ENCODE measurements around the gene C11orf97. TPM values are rescaled to one million over a fixed set of nuclear protein-coding genes. Genes with fewer than 3 reads are reported as not detected.

The C11orf97 gene
- total RNA-seq, 2 experiments from 2014 or later = not detected

DNA sequence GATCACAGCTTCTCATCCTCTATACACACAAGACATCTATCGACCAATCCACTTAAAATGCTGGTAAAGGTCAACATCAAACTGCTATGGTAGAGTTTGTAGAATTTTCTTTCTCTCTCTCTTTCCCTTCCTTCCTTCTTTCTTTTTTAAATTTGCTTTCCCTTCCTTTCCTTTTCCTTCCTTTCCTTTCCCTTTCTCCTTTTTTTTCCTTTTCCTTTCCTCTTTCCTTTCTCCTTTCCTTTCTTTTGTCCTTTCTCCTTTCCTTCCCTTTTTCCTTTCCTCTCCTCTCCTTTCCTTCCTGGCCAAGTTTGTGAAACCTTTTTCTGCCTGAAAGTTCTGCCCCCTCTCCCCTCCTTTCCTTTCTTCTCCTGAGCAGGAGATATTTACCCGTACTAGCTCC lies 3.1 kb downstream of the C11orf97 start:
- Mint-ChIP-seq H3K9me3 (no peaks in the 10 kb centered on the region), H3K36me3 (no peaks in the 10 kb centered on the region), H3K4me1 (peaks cover 11% of the 10 kb centered on the region), H3K4me3 (no peak overlapping the region), H3K27ac (no peak overlapping the region), H3K27me3 (peaks cover 23% of the 10 kb centered on the region)
- DNase-seq = no peak

DNA sequence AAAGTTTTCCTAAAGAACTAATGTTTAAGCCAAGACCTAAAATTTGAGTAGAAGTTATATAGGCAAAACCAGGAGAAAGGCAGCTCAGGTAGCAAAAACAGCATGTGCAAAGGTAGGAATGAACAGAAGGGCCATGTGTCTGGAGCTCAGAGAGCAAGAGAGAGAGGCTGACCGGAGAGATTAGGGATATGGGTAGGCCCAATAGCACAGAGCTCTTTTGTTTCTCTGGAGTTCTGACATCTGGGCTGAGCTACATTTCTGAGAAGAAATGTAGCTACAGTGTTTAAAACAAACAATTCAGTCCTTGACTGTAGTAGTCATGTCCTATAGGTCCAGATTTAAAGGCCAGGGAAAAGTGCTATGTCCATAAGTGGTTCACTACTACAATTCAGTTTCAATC lies 4.5 kb downstream of the C11orf97 start:
- Mint-ChIP-seq H3K36me3 (no peaks in the 10 kb centered on the region), H3K9me3 (no peaks in the 10 kb centered on the region)

DNA sequence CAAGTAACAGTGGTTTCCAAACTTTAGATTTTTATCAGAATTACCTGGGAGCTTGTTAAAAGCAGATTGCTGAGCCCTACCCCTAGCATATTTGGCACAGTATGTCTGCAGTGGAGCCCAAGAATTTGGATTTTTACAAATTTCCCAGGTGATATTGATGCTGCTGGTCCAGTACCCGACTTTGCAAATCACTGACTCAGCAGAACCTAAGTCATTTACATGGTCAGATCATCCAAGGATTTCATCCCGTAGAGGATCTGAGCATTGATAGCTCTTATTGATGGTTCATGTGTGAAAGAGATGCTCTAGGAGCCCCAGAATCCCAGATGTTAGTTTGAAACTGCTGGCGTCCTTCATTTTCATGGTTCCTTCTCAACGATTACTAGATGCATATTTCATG lies 6.0 kb downstream of the C11orf97 start:
- no peaks in the 10 kb centered on the region for H3K9me3 Mint-ChIP-seq
- H3K27me3 Mint-ChIP-seq = peaks cover 12% of the 10 kb centered on the region
- DNase-seq = no peak
- H3K4me1 Mint-ChIP-seq = peaks cover under 1% of the 10 kb centered on the region
- H3K36me3 Mint-ChIP-seq = no peaks in the 10 kb centered on the region
- H3K4me3 Mint-ChIP-seq = no peak overlapping the region
- H3K27ac Mint-ChIP-seq = no peak overlapping the region

More for the DNA sequence above, 4.5 kb downstream of the C11orf97 start:
- Mint-ChIP-seq H3K27me3 (peaks cover 14% of the 10 kb centered on the region), H3K4me1 (peaks cover 11% of the 10 kb centered on the region), H3K27ac (no peak overlapping the region), H3K4me3 (no peak overlapping the region)
- DNase-seq = no peak

DNA sequence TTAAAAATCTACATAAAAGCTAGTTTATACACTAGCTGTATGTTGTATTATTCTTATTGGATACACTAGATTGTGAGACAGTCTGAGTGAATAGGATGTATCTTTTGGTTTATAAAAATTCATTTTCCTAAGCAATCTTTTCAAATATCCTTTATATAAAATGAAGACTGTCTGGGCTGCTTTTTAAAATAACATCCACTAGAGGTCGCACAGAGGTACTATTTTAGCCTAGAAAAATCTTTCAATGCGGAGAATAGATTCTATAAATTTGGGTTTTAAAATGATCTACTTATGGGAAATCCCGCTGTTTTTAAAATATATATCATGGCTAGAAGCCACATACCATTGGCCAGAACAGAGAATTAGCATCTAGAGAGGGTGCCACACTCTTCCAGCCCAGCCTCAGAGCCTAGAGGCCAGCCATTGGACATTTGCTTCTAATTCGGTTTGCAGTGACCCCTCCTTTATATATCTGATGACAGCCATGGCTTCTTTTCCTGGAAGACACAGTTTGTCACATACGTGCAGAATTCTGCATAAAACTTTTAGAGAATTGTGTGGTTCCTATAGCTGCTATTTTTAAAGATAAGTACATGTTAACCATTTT lies 7.3 kb downstream of the C11orf97 start:
- no peaks in the 10 kb centered on the region for H3K4me1 Mint-ChIP-seq
- H3K27ac Mint-ChIP-seq = no peak overlapping the region
- DNase-seq = no peak
- H3K9me3 Mint-ChIP-seq = no peaks in the 10 kb centered on the region
- H3K4me3 Mint-ChIP-seq = no peak overlapping the region
- peaks cover 22% of the 10 kb centered on the region for H3K27me3 Mint-ChIP-seq
- no peaks in the 10 kb centered on the region for H3K36me3 Mint-ChIP-seq

DNA sequence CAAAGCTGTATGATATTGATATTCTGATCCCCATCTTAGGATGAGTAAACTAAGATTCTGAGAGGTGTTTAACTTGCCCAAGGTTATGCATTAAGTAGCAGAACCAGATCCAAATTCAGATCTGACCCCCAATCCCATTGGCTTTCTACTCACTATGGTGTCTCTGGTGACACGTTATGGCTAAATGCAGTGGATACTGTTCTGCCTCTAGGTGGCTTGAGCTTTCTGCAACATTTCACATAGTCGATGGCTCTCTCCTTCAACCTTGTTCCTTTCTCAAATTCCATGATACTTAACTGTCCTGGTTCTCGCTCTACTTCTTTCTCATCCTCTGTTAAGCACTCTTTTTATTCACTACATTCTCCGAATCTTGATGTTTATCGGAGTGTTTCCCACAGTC lies 9.4 kb downstream of the C11orf97 start:
- Mint-ChIP-seq H3K4me3 (no peak overlapping the region), H3K4me1 (no peaks in the 10 kb centered on the region), H3K36me3 (no peaks in the 10 kb centered on the region), H3K9me3 (no peaks in the 10 kb centered on the region), H3K27ac (no peak overlapping the region), H3K27me3 (peaks cover 20% of the 10 kb centered on the region)
- no peak for DNase-seq

DNA sequence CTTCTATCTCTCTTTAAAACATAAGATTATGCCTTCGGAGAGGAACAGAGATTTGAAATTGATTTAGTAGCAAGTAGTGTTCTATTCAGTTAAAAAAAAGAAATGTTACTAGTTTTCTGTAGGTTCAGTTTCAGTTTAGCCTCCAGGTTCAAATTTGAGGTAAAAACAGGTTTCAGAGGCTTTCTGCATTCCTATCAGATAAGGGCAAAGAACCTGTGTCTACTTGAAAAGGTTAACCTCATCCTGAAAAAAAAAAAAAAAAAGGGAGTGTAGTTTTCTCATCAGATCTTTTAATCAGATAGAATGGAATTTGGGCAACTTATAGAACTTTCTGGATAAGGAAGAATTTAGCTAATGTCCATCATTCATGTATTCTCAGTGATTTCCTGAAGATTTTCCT lies 12.1 kb downstream of the C11orf97 start:
- H3K36me3 Mint-ChIP-seq = no peaks in the 10 kb centered on the region

DNA sequence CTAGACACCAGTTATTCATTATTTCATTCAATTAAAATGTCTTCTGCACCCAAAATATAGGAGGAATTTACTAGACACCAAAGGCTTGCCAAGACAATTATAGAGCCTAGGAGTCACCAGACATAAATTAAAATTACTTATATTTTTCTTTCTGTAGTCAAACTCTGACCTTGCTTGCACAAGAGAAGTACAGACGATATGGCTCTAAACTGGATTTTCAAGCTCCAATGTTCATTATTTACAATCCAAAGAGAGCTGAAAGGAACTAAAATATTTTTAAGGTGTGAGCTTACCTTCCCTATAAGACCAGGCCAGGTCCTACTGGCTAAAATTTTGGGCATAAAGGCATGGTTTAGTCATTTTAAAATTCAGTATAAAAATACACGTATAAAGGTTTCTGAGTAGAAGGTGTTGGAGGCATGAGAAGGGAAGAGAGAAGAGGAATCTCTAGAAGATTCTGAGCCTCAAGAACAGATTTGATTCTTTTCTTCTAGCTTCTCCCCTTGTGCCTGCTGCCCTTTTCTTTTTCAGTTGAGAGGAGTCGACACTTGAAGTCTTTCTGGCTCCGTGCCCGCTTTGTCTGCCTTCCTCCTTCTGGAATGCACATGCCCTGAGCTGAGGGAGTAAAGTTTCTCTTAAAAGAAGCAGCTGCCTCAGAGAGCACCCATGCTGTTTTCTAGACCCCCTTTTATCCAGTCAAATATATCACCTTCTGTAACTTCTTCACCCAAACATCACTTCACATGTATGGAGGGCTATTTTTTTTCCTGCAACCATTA lies 13.5 kb downstream of the C11orf97 start:
- H3K9me3 Mint-ChIP-seq = no peaks in the 10 kb centered on the region

More for the DNA sequence above, 12.1 kb downstream of the C11orf97 start:
- no peaks in the 10 kb centered on the region for H3K9me3 Mint-ChIP-seq
- no peak for DNase-seq
- no peak overlapping the region for H3K27ac Mint-ChIP-seq
- no peaks in the 10 kb centered on the region for H3K4me1 Mint-ChIP-seq
- H3K27me3 Mint-ChIP-seq = peaks cover 28% of the 10 kb centered on the region
- H3K4me3 Mint-ChIP-seq = no peak overlapping the region

DNA sequence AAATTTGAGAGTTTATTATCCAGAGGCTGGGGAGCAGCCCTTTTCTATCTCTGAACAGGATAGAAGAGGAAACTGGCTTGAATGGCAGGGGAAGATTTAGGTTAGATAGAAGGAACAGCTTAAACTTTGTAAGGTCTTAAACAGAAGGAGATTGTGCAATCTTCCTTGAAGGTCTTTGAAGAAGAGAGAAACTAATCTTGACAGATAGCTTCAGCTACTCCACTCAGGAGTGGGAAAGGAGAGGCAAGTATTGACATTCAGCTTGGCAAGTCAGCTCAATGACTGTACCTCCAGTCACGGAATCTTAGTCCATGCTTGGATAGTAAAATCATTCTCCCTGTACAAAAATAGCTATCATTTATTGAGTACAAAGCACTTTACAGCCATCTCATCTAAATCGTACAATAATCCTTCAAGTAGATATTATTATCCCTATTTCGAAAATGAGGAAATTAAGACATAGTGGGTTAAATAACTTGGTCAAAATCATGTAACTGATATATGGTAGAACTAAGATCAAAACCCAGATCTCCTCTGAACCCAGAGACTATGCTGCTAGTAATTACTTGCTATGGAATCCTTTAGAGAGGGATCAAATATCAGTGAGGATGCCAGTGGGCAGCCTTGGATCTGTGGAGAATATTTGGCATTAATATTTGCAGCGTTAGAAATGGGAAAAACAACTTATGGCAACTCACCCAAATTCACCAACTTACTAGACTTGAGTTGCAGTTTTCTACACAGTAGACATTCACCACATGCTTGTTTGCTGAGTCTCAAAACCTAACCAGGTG lies 14.6 kb downstream of the C11orf97 start:
- Mint-ChIP-seq H3K36me3 (no peaks in the 10 kb centered on the region), H3K27me3 (peaks cover 40% of the 10 kb centered on the region), H3K4me3 (no peak overlapping the region), H3K4me1 (no peaks in the 10 kb centered on the region), H3K27ac (no peak overlapping the region), H3K9me3 (no peaks in the 10 kb centered on the region)
- no peak for DNase-seq

More for the DNA sequence above, 13.5 kb downstream of the C11orf97 start:
- peaks cover 31% of the 10 kb centered on the region for H3K27me3 Mint-ChIP-seq
- H3K27ac Mint-ChIP-seq = no peak overlapping the region
- no peak overlapping the region for H3K4me3 Mint-ChIP-seq
- no peak for DNase-seq
- H3K4me1 Mint-ChIP-seq = no peaks in the 10 kb centered on the region
- H3K36me3 Mint-ChIP-seq = no peaks in the 10 kb centered on the region

DNA sequence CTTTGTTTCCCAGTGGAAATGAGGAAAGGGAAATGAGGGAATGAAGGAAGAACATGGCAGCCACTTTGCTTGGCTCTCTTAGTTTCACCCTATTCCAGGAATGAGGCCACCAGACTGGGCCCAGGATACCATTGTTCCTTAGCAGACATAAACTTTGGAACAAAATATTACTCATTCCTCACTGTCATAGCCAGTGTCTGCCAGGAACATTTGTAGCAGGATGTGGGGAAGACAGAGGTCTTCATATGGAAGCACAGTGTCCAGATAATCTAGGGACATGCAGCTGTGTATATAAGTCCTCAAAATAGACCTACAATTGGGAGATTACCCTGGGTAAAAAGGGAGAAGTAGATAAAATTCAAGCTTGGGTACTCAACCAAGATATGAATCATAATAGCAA lies 16.3 kb downstream of the C11orf97 start:
- DNase-seq = no peak
- peaks cover 47% of the 10 kb centered on the region for H3K27me3 Mint-ChIP-seq
- no peak overlapping the region for H3K4me3 Mint-ChIP-seq
- H3K9me3 Mint-ChIP-seq = no peaks in the 10 kb centered on the region
- H3K27ac Mint-ChIP-seq = no peak overlapping the region
- H3K4me1 Mint-ChIP-seq = no peaks in the 10 kb centered on the region
- H3K36me3 Mint-ChIP-seq = no peaks in the 10 kb centered on the region

DNA sequence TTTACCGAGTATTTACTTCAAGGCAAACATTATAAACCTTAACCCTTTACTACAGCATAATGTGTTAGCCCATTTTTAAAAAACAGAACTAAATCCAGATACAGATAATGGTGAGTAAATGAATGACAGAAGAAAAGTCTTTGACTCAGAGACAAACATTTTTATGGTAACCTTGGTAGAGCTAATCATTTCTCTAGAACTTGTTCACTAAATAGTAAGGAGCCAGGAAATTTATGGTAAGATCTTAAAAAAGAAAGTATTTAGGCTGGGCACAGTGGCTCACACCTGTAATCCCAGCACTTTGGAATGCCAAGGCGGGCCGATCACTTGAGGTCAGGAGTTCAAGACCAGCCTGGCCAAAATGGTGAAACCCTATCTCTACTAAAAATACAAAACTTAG lies 19.9 kb downstream of the C11orf97 start:
- DNase-seq = no peak
- Mint-ChIP-seq H3K27ac (no peak overlapping the region), H3K4me1 (peaks cover 6% of the 10 kb centered on the region), H3K27me3 (peaks cover 49% of the 10 kb centered on the region), H3K36me3 (no peaks in the 10 kb centered on the region), H3K9me3 (no peaks in the 10 kb centered on the region), H3K4me3 (no peak overlapping the region)

DNA sequence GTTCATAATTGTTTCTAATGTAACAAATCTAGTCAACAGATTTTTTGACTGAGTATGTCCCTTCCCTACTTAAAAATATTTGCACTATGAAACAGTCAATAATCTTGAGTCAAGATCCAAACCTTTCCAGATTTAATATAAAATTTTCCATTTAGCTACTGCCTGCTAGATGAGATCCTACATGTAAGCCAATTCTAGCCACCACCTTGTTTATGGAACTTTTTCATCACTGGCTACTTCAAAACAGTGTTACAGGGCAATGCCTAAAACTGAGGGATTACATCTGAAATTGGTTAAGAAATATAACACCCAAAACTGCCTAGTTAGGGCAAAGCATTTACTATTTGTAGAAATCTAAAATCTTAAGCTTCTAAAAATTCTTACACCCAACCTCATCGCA lies 20.9 kb downstream of the C11orf97 start:
- Mint-ChIP-seq H3K4me3 (no peak overlapping the region), H3K27ac (no peak overlapping the region), H3K9me3 (no peaks in the 10 kb centered on the region), H3K4me1 (peaks cover 6% of the 10 kb centered on the region), H3K36me3 (no peaks in the 10 kb centered on the region), H3K27me3 (peaks cover 45% of the 10 kb centered on the region)
- no peak for DNase-seq

DNA sequence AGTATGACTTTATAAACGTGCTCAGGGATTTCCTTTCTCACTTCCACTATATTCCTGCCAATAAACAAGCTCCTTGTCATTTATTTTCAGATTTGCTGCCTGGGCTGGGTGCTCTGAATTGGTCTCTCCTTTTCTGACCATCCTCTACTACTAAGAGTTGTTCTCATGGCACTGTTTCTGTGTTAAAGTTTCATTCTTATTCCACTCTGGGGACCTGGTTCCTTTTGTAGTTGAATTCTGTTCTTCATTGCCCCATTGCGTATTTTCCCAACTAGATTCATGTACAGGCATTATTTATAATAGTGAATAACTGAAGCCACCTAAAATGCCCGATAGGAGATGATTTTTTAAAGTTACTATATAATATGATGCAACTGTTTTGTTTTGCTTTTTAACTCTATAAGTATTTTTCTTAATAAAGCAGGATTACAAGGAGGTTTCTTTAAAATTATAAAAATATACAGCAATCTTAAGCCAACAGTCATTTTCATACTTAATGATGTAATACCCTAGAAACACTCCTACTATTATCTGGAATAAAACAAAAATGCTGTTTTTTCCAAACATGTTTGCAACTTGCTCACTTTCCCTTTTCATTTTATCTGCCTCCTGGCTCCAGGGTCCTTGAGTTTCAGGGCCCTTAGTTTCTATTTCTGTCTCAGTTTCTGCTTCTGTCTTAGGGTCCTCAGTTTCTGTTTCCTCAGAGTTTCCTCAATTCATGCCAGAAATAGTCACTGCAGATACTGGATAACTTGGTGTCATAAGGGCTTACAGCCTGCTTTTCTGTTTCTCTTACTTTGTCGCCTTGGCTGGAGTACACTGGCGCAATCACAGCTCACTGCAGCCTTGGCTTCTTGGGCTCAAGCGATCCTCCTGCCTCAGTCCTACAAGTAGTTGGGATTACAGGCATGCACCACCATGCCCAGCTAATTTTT lies 21.7 kb downstream of the C11orf97 start:
- Mint-ChIP-seq H3K4me3 (no peak overlapping the region), H3K36me3 (no peaks in the 10 kb centered on the region), H3K27me3 (peaks cover 41% of the 10 kb centered on the region), H3K27ac (no peak overlapping the region), H3K4me1 (peaks cover 6% of the 10 kb centered on the region), H3K9me3 (no peaks in the 10 kb centered on the region)
- DNase-seq = no peak

DNA sequence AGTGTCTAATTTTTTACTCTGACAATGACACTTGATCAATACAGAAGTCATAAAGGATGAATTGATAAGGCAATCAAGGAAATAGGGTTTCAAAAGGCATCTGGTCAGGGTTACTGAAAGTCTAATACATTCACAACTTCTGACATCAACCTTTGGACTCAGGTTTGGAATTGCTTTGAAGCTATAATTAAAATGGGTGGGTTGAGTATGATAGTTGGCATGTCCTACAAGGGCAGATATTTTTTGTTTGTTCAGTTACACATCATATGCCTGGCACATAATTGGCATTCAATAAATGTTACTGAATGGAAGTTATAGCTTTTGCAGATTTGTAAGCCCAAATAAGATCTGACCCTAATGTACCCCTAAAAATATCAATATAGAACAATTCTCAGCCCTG lies 24.1 kb downstream of the C11orf97 start:
- Mint-ChIP-seq H3K4me3 (no peak overlapping the region), H3K9me3 (no peaks in the 10 kb centered on the region), H3K4me1 (peaks cover 7% of the 10 kb centered on the region), H3K27me3 (peaks cover 34% of the 10 kb centered on the region), H3K27ac (no peak overlapping the region), H3K36me3 (no peaks in the 10 kb centered on the region)
- no peak for DNase-seq

DNA sequence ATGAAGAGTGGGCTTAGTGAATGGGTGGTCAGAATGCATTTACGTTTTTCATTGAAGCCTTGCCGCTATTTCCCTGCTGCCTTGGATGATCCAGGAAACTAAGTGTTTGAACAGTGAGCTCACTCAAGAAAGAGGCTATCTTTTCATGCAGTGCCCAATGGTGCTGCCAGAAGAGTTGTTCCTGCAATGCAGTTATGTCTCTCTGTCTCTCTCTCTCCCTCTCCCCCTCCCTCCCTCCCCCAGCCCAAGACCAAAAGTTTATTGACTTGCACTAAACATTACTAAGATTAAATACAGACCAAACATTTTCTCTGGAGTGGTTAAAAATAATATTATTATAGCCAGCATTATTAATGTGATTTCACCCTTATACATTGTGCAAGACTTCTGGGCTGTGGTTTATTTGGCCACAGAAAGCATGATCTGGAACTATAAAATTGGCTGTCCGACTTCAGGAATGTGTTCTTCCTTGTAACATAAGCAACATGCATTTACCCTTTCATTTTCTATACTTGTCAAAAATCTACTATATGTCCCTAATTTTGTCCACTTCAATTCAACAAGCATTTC lies 24.9 kb downstream of the C11orf97 start:
- H3K9me3 Mint-ChIP-seq = no peaks in the 10 kb centered on the region
- H3K27me3 Mint-ChIP-seq = peaks cover 29% of the 10 kb centered on the region
- peaks cover 7% of the 10 kb centered on the region for H3K4me1 Mint-ChIP-seq
- H3K27ac Mint-ChIP-seq = no peak overlapping the region
- H3K36me3 Mint-ChIP-seq = no peaks in the 10 kb centered on the region
- no peak for DNase-seq
- no peak overlapping the region for H3K4me3 Mint-ChIP-seq
